Stimulated activated CD4-positive, alpha-beta T cell treated with anti-CD3 and anti-CD28 coated beads, Interleukin-2, amount 100 ng/mL, for 48 hours (primary cell): ENCODE measurements around the gene NATD1.

Experiments
- DNase-seq, 2 donors: peaks; one replicate each; pipeline ENCODE4 v3.0.0-alpha.2; 2020

NATD1 gene, protein sequence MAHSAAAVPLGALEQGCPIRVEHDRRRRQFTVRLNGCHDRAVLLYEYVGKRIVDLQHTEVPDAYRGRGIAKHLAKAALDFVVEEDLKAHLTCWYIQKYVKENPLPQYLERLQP

DNA sequence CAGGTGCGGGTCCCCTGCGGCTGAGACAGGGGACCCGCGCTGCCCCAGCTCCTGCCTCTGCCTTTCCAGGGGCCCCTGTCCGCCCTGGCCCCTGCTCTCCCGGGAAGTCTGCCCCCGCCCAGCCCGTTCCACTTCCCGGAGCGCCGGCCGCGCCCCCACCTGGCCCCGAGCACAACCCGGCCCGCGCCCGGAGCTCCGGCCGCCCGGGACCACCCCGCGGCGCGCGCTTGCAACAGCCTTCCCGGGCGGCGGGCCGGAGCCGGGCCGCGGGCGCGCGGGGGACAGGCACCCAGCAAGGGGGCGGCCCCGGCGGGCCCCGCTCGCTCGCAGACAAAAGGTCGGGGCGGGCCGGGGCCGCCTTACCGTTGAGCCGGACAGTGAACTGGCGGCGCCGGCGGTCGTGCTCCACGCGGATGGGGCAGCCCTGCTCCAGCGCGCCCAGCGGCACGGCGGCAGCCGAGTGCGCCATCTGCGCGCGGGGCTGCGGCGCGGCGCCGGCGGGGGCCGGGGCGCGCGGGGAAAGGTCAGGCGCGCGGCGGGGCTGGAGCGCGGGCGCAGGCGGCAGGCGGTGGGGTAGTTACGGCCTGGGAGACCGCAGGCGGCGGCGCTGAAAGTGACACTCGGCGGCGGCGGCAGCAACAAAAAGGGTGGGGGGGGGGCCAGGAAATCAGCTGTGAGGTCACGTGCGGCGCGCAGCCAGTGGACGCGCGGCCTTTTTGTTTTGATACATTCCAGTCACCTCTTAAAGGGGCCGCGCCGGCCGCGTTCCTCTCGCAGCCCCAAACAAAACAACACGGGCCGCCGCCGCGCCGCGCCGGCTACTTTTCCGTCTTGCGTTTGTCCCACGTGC lies at the start of gene NATD1:
NATD1 (minus strand) TSS at position 615 of the 850 bp plus-strand sequence; CDS start at position 469, 146 bp downstream.
- DNase-seq, result peak; percentile 57 to 62

DNA sequence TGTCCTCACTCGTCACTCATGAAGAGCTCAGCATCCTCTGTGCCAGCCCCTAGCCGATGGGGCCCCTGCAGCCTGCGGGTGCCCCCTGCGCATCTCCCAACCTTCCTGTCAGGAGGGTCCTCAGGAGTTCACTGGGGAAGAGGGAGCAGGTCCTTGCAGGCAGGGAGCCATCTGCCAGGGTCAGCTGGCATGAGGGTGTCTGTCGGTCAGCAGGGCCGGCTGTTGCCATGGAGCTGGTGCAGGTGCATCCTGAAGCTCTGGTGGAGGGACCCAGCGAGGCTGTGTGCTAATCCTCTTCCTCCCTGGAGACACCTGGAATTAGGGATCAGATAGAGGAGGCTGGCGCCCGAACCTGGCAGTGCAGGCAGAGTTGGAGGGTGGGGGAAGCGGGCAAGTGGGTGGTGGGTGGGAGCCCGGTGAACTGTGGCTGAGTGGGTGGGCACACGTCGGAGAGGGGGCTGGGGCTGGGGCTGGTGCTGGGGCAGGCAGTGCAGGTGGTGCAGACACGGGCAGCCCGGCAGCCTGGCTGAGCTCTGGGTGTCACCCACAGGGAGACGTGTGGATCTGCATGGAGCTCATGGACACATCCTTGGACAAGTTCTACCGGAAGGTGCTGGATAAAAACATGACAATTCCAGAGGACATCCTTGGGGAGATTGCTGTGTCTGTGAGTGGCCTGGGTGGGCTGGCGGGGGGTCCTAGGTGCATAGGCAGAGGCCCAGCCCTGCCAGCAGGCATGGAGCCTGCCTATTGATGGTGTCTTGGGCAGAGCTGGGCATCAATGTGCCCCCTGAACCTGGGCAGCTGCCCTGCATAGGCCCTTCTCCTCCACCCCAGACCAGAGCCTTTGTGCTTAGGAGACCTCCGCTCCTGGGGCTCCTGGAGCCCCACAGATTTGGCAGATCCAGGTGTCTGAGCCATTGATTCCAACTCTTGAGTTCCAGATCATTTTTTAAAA lies 48.7 kb upstream of the NATD1 start:
- no peak for DNase-seq

DNA sequence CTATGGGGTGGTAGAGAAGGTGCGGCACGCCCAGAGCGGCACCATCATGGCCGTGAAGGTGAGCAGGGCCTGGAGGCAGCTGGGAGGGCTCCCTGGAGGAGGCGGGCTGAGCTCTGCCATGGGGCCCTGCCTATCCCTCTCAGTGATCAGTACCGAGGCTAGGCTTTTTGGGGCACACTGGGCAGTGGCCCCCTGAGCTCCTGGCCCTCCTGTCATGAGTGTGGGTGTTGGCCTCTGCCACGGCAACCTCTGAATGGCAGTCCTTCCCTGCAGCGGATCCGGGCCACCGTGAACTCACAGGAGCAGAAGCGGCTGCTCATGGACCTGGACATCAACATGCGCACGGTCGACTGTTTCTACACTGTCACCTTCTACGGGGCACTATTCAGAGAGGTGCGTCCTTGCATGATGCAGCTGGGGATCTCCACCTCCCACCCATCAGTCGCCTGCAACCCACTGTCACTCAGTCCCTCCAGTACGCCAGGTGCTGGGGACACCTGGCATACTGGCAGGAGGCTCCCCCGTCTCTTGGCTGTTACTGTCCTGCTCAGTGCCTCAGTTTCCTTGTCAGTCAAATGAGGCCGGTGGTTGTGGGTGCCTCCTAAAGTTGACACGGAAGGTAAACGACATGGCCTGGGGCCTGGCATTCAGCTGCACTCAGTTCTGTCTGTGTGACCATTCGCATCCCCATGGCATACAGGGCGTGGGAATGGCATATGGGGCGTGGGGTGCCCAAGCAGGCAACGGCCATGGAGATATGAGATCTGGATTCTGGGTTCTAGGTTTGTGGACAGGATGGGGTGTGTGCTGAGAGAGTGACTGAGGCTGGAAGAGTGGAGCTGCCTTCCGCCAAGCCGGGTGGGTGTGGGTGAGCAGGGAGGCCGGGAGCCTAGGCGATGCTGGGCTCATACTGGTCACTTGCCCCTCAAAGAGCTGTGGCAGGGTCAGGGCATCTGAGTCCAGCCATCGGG lies 47.7 kb upstream of the NATD1 start:
- no peak for DNase-seq

DNA sequence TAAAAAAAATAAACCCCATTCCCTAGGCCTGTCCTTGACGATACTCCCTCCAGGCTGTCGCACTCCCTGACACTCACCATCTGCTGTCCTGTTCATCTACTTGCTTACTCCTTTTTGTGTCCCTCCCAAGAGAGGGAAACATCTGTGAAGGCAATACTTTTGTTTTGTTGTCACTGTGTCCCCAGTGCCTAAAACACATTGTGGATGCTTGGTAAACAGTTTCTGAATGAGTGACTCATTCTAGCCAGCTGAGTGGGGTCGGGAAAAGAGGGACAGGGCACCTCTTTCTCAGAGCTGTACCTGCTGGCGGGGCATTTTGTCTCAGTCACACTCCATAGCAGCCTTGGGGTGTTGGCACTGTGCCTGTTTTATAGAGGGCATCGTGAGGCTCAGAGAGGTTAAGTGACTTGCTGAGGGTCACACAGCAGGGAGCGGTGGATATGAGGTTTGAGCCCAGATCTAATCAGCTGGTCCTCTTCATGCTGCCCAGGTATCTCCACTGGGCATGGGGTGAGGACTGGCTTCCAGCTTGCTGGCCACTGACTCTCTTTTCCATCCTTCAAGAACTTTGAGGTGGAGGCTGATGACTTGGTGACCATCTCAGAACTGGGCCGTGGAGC lies 46.9 kb upstream of the NATD1 start:
- no peak for DNase-seq

- DNase-seq, result no peak
Observed at GRCh38 chr17:21298983-21299519, 45.8 kb upstream of the NATD1 start.

- no peak for DNase-seq
Observed at GRCh38 chr17:21298056-21298982, 45.1 kb upstream of the NATD1 start.

- DNase-seq, result no peak
Observed at GRCh38 chr17:21297597-21297996, 44.4 kb upstream of the NATD1 start.

GRCh38 chr17:21297026-21297520 lies 43.9 kb upstream of the NATD1 start:
- no peak for DNase-seq

- no peak for DNase-seq
Observed at GRCh38 chr17:21296097-21297025, 43.2 kb upstream of the NATD1 start.

GRCh38 chr17:21295036-21295952 lies 42.1 kb upstream of the NATD1 start:
- no peak for DNase-seq

GRCh38 chr17:21294321-21295035 lies 41.3 kb upstream of the NATD1 start:
- DNase-seq, result no peak

GRCh38 chr17:21293831-21294210 lies 40.6 kb upstream of the NATD1 start:
- DNase-seq, result no peak

GRCh38 chr17:21292867-21293830 lies 39.9 kb upstream of the NATD1 start:
- no peak for DNase-seq

DNA sequence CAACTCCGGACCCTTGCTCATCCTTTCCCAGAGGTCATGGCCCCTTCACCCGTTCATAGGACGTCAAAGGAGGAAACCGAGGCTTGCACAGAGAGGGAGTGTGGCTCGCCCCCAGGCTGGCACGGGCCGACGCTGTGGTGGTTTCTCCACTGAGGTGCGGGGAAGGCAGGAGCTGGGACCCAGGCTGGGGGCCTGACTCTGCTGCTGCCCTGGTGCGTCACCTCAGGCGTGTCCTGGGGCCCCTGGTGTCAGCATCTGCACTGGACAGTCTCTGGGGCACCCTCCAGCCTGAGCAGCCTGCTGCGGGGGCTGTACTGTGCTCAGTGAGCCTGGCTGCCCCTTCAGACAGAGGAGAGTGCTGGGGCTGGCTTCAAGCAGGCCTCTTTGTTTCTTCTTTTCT lies 38.7 kb upstream of the NATD1 start:
- no peak for DNase-seq

DNA sequence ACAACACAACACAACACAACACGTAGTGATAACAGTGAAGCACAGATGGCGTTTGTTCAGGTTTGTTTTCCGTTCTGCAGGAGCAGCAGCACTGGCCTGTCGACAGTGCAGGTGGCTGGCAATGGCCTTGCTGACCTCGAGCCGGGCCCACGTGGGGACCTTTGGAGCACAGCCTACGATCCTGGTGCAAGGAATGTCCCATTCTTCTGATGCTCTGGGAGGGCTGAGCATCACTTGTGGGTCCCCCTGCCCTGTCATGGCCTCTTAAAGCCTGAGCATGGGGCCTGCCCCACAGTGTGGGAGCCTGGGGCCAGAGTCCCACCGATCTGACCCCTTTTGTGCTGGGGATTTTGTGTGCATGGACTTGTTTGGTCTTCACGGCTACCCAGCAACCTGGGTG lies 38.1 kb upstream of the NATD1 start:
- no peak for DNase-seq
